22Rv1 (cell line): ENCODE results near the gene HEMK1.

Experiments used
- ZFX ChIP-seq: fragments of 450-650 bp; IDR thresholded peaks from 2 replicates; pipeline ENCODE4 v1.6.1; 2017; ENCODE audit warnings: antibody characterized with exemption, borderline replicate concordance
- TF ChIP-seq, protein P1 (sequence below): fragments of 450-650 bp; IDR thresholded peaks from 2 replicates; pipeline ENCODE4 v1.5.1; 2017; ENCODE audit warnings: mild to moderate bottlenecking

- TF ChIP-seq, protein P1, sequence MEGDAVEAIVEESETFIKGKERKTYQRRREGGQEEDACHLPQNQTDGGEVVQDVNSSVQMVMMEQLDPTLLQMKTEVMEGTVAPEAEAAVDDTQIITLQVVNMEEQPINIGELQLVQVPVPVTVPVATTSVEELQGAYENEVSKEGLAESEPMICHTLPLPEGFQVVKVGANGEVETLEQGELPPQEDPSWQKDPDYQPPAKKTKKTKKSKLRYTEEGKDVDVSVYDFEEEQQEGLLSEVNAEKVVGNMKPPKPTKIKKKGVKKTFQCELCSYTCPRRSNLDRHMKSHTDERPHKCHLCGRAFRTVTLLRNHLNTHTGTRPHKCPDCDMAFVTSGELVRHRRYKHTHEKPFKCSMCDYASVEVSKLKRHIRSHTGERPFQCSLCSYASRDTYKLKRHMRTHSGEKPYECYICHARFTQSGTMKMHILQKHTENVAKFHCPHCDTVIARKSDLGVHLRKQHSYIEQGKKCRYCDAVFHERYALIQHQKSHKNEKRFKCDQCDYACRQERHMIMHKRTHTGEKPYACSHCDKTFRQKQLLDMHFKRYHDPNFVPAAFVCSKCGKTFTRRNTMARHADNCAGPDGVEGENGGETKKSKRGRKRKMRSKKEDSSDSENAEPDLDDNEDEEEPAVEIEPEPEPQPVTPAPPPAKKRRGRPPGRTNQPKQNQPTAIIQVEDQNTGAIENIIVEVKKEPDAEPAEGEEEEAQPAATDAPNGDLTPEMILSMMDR = no peak
- TF ChIP-seq ZFX = no peak
These were observed 36.6 kb downstream of the HEMK1 start for GRCh38 chr3:50605901-50606326.
